ENCODE data around the gene CACNA1E. TPM values are rescaled to one million over a fixed set of nuclear protein-coding genes. Genes with fewer than 3 reads are reported as not detected.

Gene CACNA1E
- total RNA-seq, 1 experiment from 2014 or later: not detected

DNA sequence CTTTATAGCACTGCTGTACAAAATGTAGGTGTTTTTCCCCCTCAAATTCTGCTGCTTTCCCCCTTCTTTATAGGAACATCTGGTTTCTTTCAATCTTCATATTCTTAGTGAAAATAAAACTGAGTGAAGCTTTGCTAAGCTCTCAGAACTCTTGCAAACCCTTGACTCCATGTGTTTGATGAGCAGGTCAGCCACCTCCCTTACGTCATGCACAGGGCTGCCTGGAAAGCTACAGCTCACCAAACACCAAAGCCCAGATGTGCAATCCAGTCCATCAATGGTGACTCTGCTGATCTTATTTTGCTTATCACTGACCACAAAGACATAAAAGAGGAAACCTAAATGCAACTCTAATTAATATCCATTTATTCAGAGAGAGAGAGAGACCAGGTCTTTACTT lies 5.5 kb downstream of the CACNA1E start:
- Histone ChIP-seq H3K4me3 (ENCODE audit: low read depth, low read length, poor library complexity, severe bottlenecking) (no peak overlapping the region), H3K27ac (ENCODE audit: low read depth, low read length, poor library complexity, severe bottlenecking) (no peak overlapping the region), H3K4me1 (ENCODE audit: insufficient read depth, low read length, poor library complexity, severe bottlenecking) (no peaks in the 10 kb centered on the region), H3K9me3 (ENCODE audit: low read depth, low read length, poor library complexity, severe bottlenecking) (no peaks in the 10 kb centered on the region), H3K27me3 (replicated peaks; ENCODE audit: insufficient read depth, low read depth, low read length, poor library complexity) (peaks cover 98% of the 10 kb centered on the region), H3K36me3 (ENCODE audit: insufficient read depth, low read length, poor library complexity, severe bottlenecking) (no peaks in the 10 kb centered on the region)
- ChIA-PET POLR2A (ENCODE audit: low non-redundant PET) (no interaction called here), CTCF (interaction anchor here (0.6 kb wide), 1 partner anchor 57 kb away, joined by 3 read pairs; no protein-coding TSS in a partner anchor)
- TF ChIP-seq, protein P1, sequence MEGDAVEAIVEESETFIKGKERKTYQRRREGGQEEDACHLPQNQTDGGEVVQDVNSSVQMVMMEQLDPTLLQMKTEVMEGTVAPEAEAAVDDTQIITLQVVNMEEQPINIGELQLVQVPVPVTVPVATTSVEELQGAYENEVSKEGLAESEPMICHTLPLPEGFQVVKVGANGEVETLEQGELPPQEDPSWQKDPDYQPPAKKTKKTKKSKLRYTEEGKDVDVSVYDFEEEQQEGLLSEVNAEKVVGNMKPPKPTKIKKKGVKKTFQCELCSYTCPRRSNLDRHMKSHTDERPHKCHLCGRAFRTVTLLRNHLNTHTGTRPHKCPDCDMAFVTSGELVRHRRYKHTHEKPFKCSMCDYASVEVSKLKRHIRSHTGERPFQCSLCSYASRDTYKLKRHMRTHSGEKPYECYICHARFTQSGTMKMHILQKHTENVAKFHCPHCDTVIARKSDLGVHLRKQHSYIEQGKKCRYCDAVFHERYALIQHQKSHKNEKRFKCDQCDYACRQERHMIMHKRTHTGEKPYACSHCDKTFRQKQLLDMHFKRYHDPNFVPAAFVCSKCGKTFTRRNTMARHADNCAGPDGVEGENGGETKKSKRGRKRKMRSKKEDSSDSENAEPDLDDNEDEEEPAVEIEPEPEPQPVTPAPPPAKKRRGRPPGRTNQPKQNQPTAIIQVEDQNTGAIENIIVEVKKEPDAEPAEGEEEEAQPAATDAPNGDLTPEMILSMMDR (conservative IDR thresholded peaks at IDR 0.05; ENCODE audit: low read depth, low read length): no peak
- TF ChIP-seq EZH2 (IDR thresholded peaks at IDR 0.05; ENCODE audit: borderline replicate concordance, low read depth, low read length, poor library complexity, severe bottlenecking): no peak
- intact Hi-C loops (cut with micrococcal nuclease; ENCODE audit: unreplicated experiment): no loop called here
- no TSS peak for BruUV-seq (replicated peaks)
- no peak for DNase-seq (ENCODE audit: low spot score)

DNA sequence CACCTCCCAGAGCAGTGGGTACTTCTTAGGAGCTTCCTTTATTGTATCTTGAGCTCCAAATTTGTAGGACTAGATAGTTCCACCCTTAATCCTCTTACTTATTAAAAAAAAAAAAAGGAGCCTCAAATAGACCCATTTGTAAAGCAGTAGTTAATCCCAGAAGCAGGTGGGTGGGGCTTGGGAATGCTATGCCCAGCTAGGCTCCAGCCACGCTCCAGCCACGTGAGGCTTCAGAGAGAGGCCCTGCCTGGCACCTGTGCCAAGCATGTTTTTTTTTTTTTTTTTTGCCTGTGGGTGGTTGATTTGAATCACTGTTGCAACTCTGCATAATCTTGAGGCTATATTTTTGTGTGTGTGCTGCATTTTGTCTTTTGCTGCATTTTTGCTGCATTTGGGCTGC lies 7.0 kb downstream of the CACNA1E start:
- H3K9me3 ChIP-seq (ENCODE audit: low read depth, low read length, poor library complexity, severe bottlenecking): no peaks in the 10 kb centered on the region
- no peak overlapping the region for H3K4me3 ChIP-seq (ENCODE audit: low read depth, low read length, poor library complexity, severe bottlenecking)
- DNase-seq (ENCODE audit: low spot score): no peak
- H3K4me1 ChIP-seq (ENCODE audit: insufficient read depth, low read length, poor library complexity, severe bottlenecking): no peaks in the 10 kb centered on the region
- TF ChIP-seq EZH2 (IDR thresholded peaks at IDR 0.05; ENCODE audit: borderline replicate concordance, low read depth, low read length, poor library complexity, severe bottlenecking): no peak
- TF ChIP-seq, protein P1 (conservative IDR thresholded peaks at IDR 0.05; ENCODE audit: low read depth, low read length): no peak
- H3K36me3 ChIP-seq (ENCODE audit: insufficient read depth, low read length, poor library complexity, severe bottlenecking): no peaks in the 10 kb centered on the region
- no TSS peak for BruUV-seq (replicated peaks)
- H3K27me3 ChIP-seq (replicated peaks; ENCODE audit: insufficient read depth, low read depth, low read length, poor library complexity): peaks cover 92% of the 10 kb centered on the region
- POLR2A ChIA-PET (ENCODE audit: low non-redundant PET): interaction anchor here (0.7 kb wide), 1 partner anchor 373 kb away, joined by 3 read pairs; no protein-coding TSS in a partner anchor
- CTCF ChIA-PET: no interaction called here
- no peak overlapping the region for H3K27ac ChIP-seq (ENCODE audit: low read depth, low read length, poor library complexity, severe bottlenecking)
- intact Hi-C loops (cut with micrococcal nuclease; ENCODE audit: unreplicated experiment): no loop called here

GRCh38 chr1:181490740-181491712 lies 7.7 kb downstream of the CACNA1E start:
- H3K27me3 ChIP-seq (replicated peaks; ENCODE audit: insufficient read depth, low read depth, low read length, poor library complexity): peaks cover 85% of the 10 kb centered on the region
- CTCF ChIA-PET: no interaction called here
- no peaks in the 10 kb centered on the region for H3K4me1 ChIP-seq (ENCODE audit: insufficient read depth, low read length, poor library complexity, severe bottlenecking)
- POLR2A ChIA-PET (ENCODE audit: low non-redundant PET): no interaction called here
- intact Hi-C loops (cut with micrococcal nuclease; ENCODE audit: unreplicated experiment): no loop called here
- H3K9me3 ChIP-seq (ENCODE audit: low read depth, low read length, poor library complexity, severe bottlenecking): no peaks in the 10 kb centered on the region
- peak; percentile 24 for DNase-seq (ENCODE audit: low spot score)
- no peaks in the 10 kb centered on the region for H3K36me3 ChIP-seq (ENCODE audit: insufficient read depth, low read length, poor library complexity, severe bottlenecking)
- no TSS peak for BruUV-seq (replicated peaks)
- TF ChIP-seq EZH2 (IDR thresholded peaks at IDR 0.05; ENCODE audit: borderline replicate concordance, low read depth, low read length, poor library complexity, severe bottlenecking): no peak
- TF ChIP-seq, protein P1 (conservative IDR thresholded peaks at IDR 0.05; ENCODE audit: low read depth, low read length): no peak
- no peak overlapping the region for H3K4me3 ChIP-seq (ENCODE audit: low read depth, low read length, poor library complexity, severe bottlenecking)
- no peak overlapping the region for H3K27ac ChIP-seq (ENCODE audit: low read depth, low read length, poor library complexity, severe bottlenecking)
